Measurements from ENCODE around the gene CLSTN3.

Gene CLSTN3

DNA sequence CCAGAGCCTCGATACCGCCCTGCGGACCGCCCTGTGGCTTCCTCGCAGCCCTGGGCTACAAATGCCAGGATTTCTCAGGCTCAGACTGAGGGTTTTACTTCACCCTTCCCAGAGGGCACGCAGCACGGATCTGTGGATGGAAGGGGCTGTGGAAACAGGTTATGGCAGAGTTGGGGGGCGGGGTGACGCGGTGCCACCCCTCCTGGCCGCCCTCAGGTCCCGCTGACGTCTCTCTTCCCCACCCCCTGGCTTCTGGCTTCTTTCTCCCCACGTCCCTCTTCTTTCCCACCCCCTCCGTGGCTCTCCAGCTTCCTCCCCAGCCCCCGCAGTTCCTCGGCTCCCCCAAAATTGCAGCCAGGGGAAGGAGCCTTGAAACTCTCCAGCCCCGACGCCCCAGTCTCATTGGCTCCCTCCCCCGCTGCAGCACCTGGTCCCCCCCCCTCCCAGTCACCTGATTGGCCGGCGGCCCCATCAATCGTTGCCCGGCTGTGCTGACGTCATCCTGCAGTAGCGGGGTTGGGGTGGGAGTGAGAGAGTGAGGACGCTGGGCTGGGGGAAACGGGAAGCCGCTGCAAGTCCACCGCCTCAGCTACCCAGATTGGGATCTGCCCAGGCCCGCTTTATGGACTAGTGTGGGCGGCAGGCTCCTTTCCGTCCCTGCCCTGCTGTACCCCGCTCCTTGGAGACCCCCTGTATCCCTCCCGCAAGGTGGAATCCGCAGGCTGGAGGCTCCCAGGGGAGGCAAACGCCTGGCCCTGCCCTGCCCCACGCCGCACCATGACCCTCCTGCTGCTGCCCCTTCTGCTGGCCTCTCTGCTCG lies at the start of gene CLSTN3:
TSS of gene CLSTN3 (plus strand) at position 500 of the 820 bp plus-strand sequence. CDS start at position 778, 278 bp downstream.
- H3K27ac ChIP-seq (ENCODE audit: low read length) = no peak within 1 kb of the TSS
- peak; percentile 76 for DNase-seq
- H3K9ac ChIP-seq (ENCODE audit: low read length) = peak within 1 kb of the TSS; percentile 74

DNA sequence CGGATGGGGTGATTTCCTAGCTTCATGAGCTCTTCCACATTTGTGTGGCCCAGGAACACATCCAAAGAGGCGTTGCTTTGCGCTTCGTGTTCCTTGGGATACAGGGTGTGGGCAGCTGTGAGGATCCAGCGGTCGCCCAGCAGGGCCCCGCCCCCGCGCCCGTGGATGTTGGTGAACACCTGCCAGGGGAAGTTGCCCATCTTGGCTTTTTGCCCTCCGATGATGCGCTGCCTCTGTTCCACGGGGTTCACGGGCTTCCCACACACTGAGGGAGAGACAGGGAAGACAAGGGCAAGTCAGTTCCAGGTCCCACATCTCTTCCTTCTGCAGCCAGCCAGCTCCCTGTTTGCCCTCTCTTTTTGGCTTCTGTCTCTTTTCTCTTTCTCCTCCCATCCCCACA lies 49.1 kb upstream of the CLSTN3 start:
- H3K36me3 ChIP-seq (replicated peaks; ENCODE audit: insufficient read depth, low read length) = no peaks in the 10 kb centered on the region
- H3K79me2 ChIP-seq (ENCODE audit: low read length) = no peaks in the 10 kb centered on the region
- no peak overlapping the region for H2AFZ ChIP-seq (ENCODE audit: low read length)
- H3K4me1 ChIP-seq (ENCODE audit: low read length) = no peaks in the 10 kb centered on the region
- no peaks in the 10 kb centered on the region for H3F3A ChIP-seq (ENCODE audit: insufficient read depth, low read length)
- H4K20me1 ChIP-seq (ENCODE audit: insufficient read depth, low read length) = no peaks in the 10 kb centered on the region
- no peak for TF ChIP-seq EZH2phosphoT487 (IDR thresholded peaks at IDR 0.05; ENCODE audit: low read length)
- TF ChIP-seq, protein P1, sequence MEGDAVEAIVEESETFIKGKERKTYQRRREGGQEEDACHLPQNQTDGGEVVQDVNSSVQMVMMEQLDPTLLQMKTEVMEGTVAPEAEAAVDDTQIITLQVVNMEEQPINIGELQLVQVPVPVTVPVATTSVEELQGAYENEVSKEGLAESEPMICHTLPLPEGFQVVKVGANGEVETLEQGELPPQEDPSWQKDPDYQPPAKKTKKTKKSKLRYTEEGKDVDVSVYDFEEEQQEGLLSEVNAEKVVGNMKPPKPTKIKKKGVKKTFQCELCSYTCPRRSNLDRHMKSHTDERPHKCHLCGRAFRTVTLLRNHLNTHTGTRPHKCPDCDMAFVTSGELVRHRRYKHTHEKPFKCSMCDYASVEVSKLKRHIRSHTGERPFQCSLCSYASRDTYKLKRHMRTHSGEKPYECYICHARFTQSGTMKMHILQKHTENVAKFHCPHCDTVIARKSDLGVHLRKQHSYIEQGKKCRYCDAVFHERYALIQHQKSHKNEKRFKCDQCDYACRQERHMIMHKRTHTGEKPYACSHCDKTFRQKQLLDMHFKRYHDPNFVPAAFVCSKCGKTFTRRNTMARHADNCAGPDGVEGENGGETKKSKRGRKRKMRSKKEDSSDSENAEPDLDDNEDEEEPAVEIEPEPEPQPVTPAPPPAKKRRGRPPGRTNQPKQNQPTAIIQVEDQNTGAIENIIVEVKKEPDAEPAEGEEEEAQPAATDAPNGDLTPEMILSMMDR (IDR thresholded peaks at IDR 0.05; ENCODE audit: low read length) = no peak
- no peak for TF ChIP-seq EZH2 (optimal IDR thresholded peaks at IDR 0.05; ENCODE audit: low read depth, low read length)
- no peaks in the 10 kb centered on the region for H3K9me3 ChIP-seq (replicated peaks; ENCODE audit: insufficient read depth, low read length)
- H3K27ac ChIP-seq (ENCODE audit: low read length) = no peak overlapping the region
- DNase-seq = no peak
- no peak overlapping the region for H3K4me3 ChIP-seq (ENCODE audit: low read length)
- H3K9ac ChIP-seq (ENCODE audit: low read length) = no peak overlapping the region
- H3K27me3 ChIP-seq (replicated peaks; ENCODE audit: insufficient read depth, low read length) = no peaks in the 10 kb centered on the region
- H3K4me2 ChIP-seq (ENCODE audit: low read depth, low read length) = no peak overlapping the region
- H3K9me2 ChIP-seq (replicated peaks; ENCODE audit: insufficient read depth, low read length) = no peaks in the 10 kb centered on the region

More for the DNA sequence above, at the start of gene CLSTN3:
- H3K4me1 ChIP-seq (ENCODE audit: low read length) = peaks cover 10% of the 10 kb centered on the region; the same call in 1 of the 2 replicates
- no peaks in the 10 kb centered on the region for H4K20me1 ChIP-seq (ENCODE audit: insufficient read depth, low read length)
- H3K4me2 ChIP-seq (ENCODE audit: low read depth, low read length) = peak within 1 kb of the TSS; percentile 98
- no peaks in the 10 kb centered on the region for H3K36me3 ChIP-seq (replicated peaks; ENCODE audit: insufficient read depth, low read length)
- no peaks in the 10 kb centered on the region for H3K9me2 ChIP-seq (replicated peaks; ENCODE audit: insufficient read depth, low read length)
- H3K9me3 ChIP-seq (replicated peaks; ENCODE audit: insufficient read depth, low read length) = no peaks in the 10 kb centered on the region
- H2AFZ ChIP-seq (ENCODE audit: low read length) = peak within 1 kb of the TSS; percentile 94
- 0 out of 2 replicates have a peak, but pooled peaks cover 3% of the 10 kb centered on the region for H3F3A ChIP-seq (ENCODE audit: insufficient read depth, low read length)
- peak within 1 kb of the TSS; percentile 96 for H3K4me3 ChIP-seq (ENCODE audit: low read length)
- H3K79me2 ChIP-seq (ENCODE audit: low read length) = no peaks in the 10 kb centered on the region
- no peaks in the 10 kb centered on the region for H3K27me3 ChIP-seq (replicated peaks; ENCODE audit: insufficient read depth, low read length)
- TF ChIP-seq EZH2 (optimal IDR thresholded peaks at IDR 0.05; ENCODE audit: low read depth, low read length) = no peak

DNA sequence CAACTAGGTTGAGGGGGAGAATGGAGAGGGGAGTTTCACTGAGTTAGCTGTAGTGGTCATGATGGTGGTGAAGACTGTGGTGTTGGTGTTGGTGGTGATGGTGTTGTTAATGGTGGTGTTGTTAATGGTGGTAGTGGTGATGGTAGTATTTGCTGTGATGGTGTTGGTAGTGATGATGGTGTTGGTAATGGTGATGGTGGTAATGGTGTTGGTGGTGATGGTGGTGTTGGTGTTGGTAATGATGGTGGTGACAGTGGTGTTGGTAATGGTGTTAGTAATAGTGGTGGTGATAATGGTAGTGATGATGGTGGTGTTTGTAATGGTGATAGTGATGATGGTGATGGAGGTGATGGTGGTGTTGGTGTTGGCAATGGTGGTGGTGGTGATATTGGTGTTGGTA lies 47.0 kb upstream of the CLSTN3 start:
- no peak overlapping the region for H2AFZ ChIP-seq (ENCODE audit: low read length)
- H3K4me3 ChIP-seq (ENCODE audit: low read length) = no peak overlapping the region
- H3K79me2 ChIP-seq (ENCODE audit: low read length) = no peaks in the 10 kb centered on the region
- no peaks in the 10 kb centered on the region for H3K36me3 ChIP-seq (replicated peaks; ENCODE audit: insufficient read depth, low read length)
- DNase-seq = no peak
- H3K4me1 ChIP-seq (ENCODE audit: low read length) = no peaks in the 10 kb centered on the region
- no peaks in the 10 kb centered on the region for H4K20me1 ChIP-seq (ENCODE audit: insufficient read depth, low read length)
- no peaks in the 10 kb centered on the region for H3K27me3 ChIP-seq (replicated peaks; ENCODE audit: insufficient read depth, low read length)
- no peak overlapping the region for H3K9ac ChIP-seq (ENCODE audit: low read length)
- no peaks in the 10 kb centered on the region for H3K9me2 ChIP-seq (replicated peaks; ENCODE audit: insufficient read depth, low read length)
- H3K27ac ChIP-seq (ENCODE audit: low read length) = no peak overlapping the region
- TF ChIP-seq EZH2 (optimal IDR thresholded peaks at IDR 0.05; ENCODE audit: low read depth, low read length) (no peak), EZH2phosphoT487 (IDR thresholded peaks at IDR 0.05; ENCODE audit: low read length) (no peak)
- TF ChIP-seq, protein P1 (IDR thresholded peaks at IDR 0.05; ENCODE audit: low read length) = no peak
- no peaks in the 10 kb centered on the region for H3K9me3 ChIP-seq (replicated peaks; ENCODE audit: insufficient read depth, low read length)
- no peaks in the 10 kb centered on the region for H3F3A ChIP-seq (ENCODE audit: insufficient read depth, low read length)
- H3K4me2 ChIP-seq (ENCODE audit: low read depth, low read length) = no peak overlapping the region
